Activated CD8-positive, alpha-beta T cell treated with anti-CD3 and anti-CD28 coated beads for 36 hours (primary cell): Measurements from ENCODE around the gene PRR29. TPM values are rescaled to one million over a fixed set of nuclear protein-coding genes. Genes with fewer than 3 reads are reported as not detected.
"Not testable (repeated sequence)": the region's sequence is repeated elsewhere in the genome, so short reads cannot be mapped to it uniquely, and the experiment has no call there.

ENCODE experiments used
- ATAC-seq: fragments of 200-7000 bp; cut with Tn5 transposase; one replicate; pipeline ENCODE4 v1.10.0; 2021; ENCODE audit warnings: mild to moderate bottlenecking, moderate library complexity
- CTCF ChIA-PET: fragments of 350-600 bp; sonication (Branson Sonifier 250); formaldehyde crosslinking; loops from one replicate; lab custom pipeline; 2021; ENCODE audit warnings: antibody characterized with exemption; lab: Charles Lee
- POLR2A ChIA-PET: fragments of 350-600 bp; sonication (Branson Sonifier 250); formaldehyde crosslinking; loops from one replicate; lab custom pipeline; 2021; ENCODE audit warnings: antibody characterized with exemption; lab: Charles Lee
- DNase-seq: peaks from one replicate; pipeline ENCODE4 v3.0.0-alpha.2; 2020
- H3K27ac Mint-ChIP-seq: one replicate; pipeline ENCODE4 v1.8.0; 2021; ENCODE audit warnings: mild to moderate bottlenecking, mixed read lengths
- H3K27me3 Mint-ChIP-seq: one replicate; pipeline ENCODE4 v1.8.0; 2021; ENCODE audit warnings: mixed read lengths
- H3K36me3 Mint-ChIP-seq: one replicate; pipeline ENCODE4 v1.8.0; 2021; ENCODE audit warnings: low read depth, mixed read lengths
- H3K4me1 Mint-ChIP-seq: one replicate; pipeline ENCODE4 v1.8.0; 2021; ENCODE audit warnings: low read depth, mixed read lengths
- H3K4me3 Mint-ChIP-seq: one replicate; pipeline ENCODE4 v1.8.0; 2021; ENCODE audit warnings: mild to moderate bottlenecking, moderate library complexity, mixed read lengths
- H3K9me3 Mint-ChIP-seq: one replicate; pipeline ENCODE4 v1.8.0; 2021; ENCODE audit warnings: mixed read lengths
- CTCF ChIP-seq: fragments of 200-600 bp; IDR thresholded peaks from one replicate; pipeline ENCODE4 v1.8.0; 2022; ENCODE audit warnings: antibody characterized with exemption, mild to moderate bottlenecking
- intact Hi-C: fragments of 100-400 bp; cut with micrococcal nuclease; formaldehyde crosslinking; loops from one replicate; pipeline ENCODE4 v1.10.0; 2022
- total RNA-seq, 2 experiments: library from RNA; stranded (reverse); gene quantifications; one replicate each; pipeline ENCODE4 v1.2.3, GENCODE V29; 2021

The PRR29 gene
- total RNA-seq, 2 experiments from 2014 or later: 0.74 to 2.5 TPM

GRCh38 chr17:64005734-64006167, 7.6 kb downstream of the PRR29 start:
- Mint-ChIP-seq H3K27me3 (no peaks in the 10 kb centered on the region), H3K4me1 (peaks cover 35% of the 10 kb centered on the region), H3K27ac (peak overlapping the region; percentile 72), H3K36me3 (peaks cover 19% of the 10 kb centered on the region), H3K9me3 (no peaks in the 10 kb centered on the region), H3K4me3 (no peak overlapping the region)
- TF ChIP-seq CTCF: no peak
- CTCF ChIA-PET: interaction anchor here (0.8 to 2.1 kb wide), 7 partner anchors 11 to 128 kb away, joined by 4 to 9 read pairs (median 5); no protein-coding TSS in a partner anchor
- POLR2A ChIA-PET: interaction anchor here (1.0 to 2.5 kb wide), 2 partner anchors 14 to 141 kb away, joined by 3 to 8 read pairs; partner anchors contain the start of gene ICAM2
- ATAC-seq: no peak
- intact Hi-C loops: no loop called here
- DNase-seq: no peak

- Mint-ChIP-seq H3K9me3 (no peaks in the 10 kb centered on the region), H3K4me1 (peaks cover 43% of the 10 kb centered on the region), H3K27ac (peak overlapping the region; percentile 13), H3K27me3 (no peaks in the 10 kb centered on the region), H3K4me3 (no peak overlapping the region), H3K36me3 (peaks cover 23% of the 10 kb centered on the region)
- DNase-seq (no peak), ATAC-seq (no peak)
- POLR2A ChIA-PET: interaction anchor here (0.8 to 2.5 kb wide), 3 partner anchors 13 to 145 kb away, joined by 3 to 8 read pairs (median 3); partner anchors contain the start of gene ICAM2
- no peak for TF ChIP-seq CTCF
- intact Hi-C loops: no loop called here
- CTCF ChIA-PET: interaction anchor here (0.8 to 2.1 kb wide), 8 partner anchors 11 to 127 kb away, joined by 3 to 9 read pairs (median 4); no protein-coding TSS in a partner anchor
These were observed 8.4 kb downstream of the PRR29 start for GRCh38 chr17:64006361-64007088.

GRCh38 chr17:64007089-64007837, 9.1 kb downstream of the PRR29 start:
- H3K27me3 Mint-ChIP-seq, H3K9me3 Mint-ChIP-seq, DNase-seq, H3K4me3 Mint-ChIP-seq, intact Hi-C loops, ATAC-seq: not testable (repeated sequence)
- ChIA-PET CTCF (interaction anchor here (1.1 to 2.1 kb wide), 4 partner anchors 17 to 61 kb away, joined by 3 to 8 read pairs (median 4); no protein-coding TSS in a partner anchor), POLR2A (interaction anchor here (0.8 to 1.0 kb wide), 3 partner anchors 13 to 145 kb away, joined by 3 read pairs; partner anchors contain the start of gene ICAM2)
- H3K4me1 Mint-ChIP-seq: peaks cover 47% of the 10 kb centered on the region
- peak overlapping the region; percentile 17 for H3K27ac Mint-ChIP-seq
- peaks cover 28% of the 10 kb centered on the region for H3K36me3 Mint-ChIP-seq

GRCh38 chr17:64007838-64008282, 9.7 kb downstream of the PRR29 start:
- ChIA-PET CTCF (interaction anchor here (1.1 to 1.2 kb wide), 2 partner anchors 21 to 61 kb away, joined by 3 to 4 read pairs; no protein-coding TSS in a partner anchor), POLR2A (interaction anchor here (0.7 to 1.0 kb wide), 2 partner anchors 13 to 126 kb away, joined by 3 read pairs; partner anchors contain the start of gene ICAM2)
- Mint-ChIP-seq H3K27ac (peak overlapping the region; percentile 17), H3K36me3 (peaks cover 31% of the 10 kb centered on the region), H3K9me3 (no peaks in the 10 kb centered on the region), H3K27me3 (no peaks in the 10 kb centered on the region), H3K4me1 (peaks cover 47% of the 10 kb centered on the region), H3K4me3 (no peak overlapping the region)
- no peak for ATAC-seq
- intact Hi-C loops: no loop called here
- no peak for DNase-seq
- TF ChIP-seq CTCF: no peak

GRCh38 chr17:64008346-64008745, 10.2 kb downstream of the PRR29 start:
- POLR2A ChIA-PET: interaction anchor here (0.7 kb wide), 1 partner anchor 125 kb away, joined by 3 read pairs; no protein-coding TSS in a partner anchor
- Mint-ChIP-seq H3K9me3 (no peaks in the 10 kb centered on the region), H3K27ac (peak overlapping the region; percentile 25), H3K4me1 (peaks cover 50% of the 10 kb centered on the region), H3K27me3 (no peaks in the 10 kb centered on the region), H3K36me3 (peaks cover 31% of the 10 kb centered on the region), H3K4me3 (no peak overlapping the region)
- no peak for ATAC-seq
- no peak for DNase-seq
- TF ChIP-seq CTCF: no peak
- CTCF ChIA-PET: no interaction called here
- intact Hi-C loops: no loop called here
